NT2/D1 (cell line): ENCODE data around the gene SPIRE1.

Experiments
- DNase-seq: peaks from one replicate; pipeline ENCODE4 v3.0.0-alpha.2; 2011; ENCODE audit warnings: low read depth, low spot score
- H3K27me3 ChIP-seq: 2 replicates; pipeline ENCODE4 v1.6.0; 2011; ENCODE audit warnings: mild to moderate bottlenecking; ENCODE audit not compliant: insufficient read length, insufficient read depth
- H3K36me3 ChIP-seq: 2 replicates; pipeline ENCODE4 v1.6.1; 2011; ENCODE audit warnings: mild to moderate bottlenecking, low read length, mixed read lengths; ENCODE audit not compliant: insufficient read depth, insufficient read length
- H3K4me1 ChIP-seq: 2 replicates; pipeline ENCODE4 v1.5.1; 2011; ENCODE audit not compliant: insufficient read depth, insufficient read length
- H3K4me3 ChIP-seq: 2 replicates; pipeline ENCODE4 v1.5.1; 2011; ENCODE audit warnings: low read depth; ENCODE audit not compliant: insufficient read length
- H3K9ac ChIP-seq: 2 replicates; pipeline ENCODE4 v1.6.0; 2011; ENCODE audit warnings: low read depth; ENCODE audit not compliant: insufficient read length
- H3K9me3 ChIP-seq: 2 replicates; pipeline ENCODE4 v1.5.1; 2011; ENCODE audit warnings: mild to moderate bottlenecking, low read length; ENCODE audit not compliant: insufficient read depth
- SUZ12 ChIP-seq: IDR thresholded peaks from 2 replicates; pipeline ENCODE4 v1.6.1; 2011; ENCODE audit not compliant: insufficient read length, insufficient read depth; ENCODE audit errors: extremely low read depth
- YY1 ChIP-seq: IDR thresholded peaks from 2 replicates; pipeline ENCODE4 v1.6.1; 2011; ENCODE audit not compliant: insufficient read length, insufficient read depth
- ZNF274 ChIP-seq: IDR thresholded peaks from 2 replicates; pipeline ENCODE4 v1.6.1; 2011; ENCODE audit warnings: mild to moderate bottlenecking, low read depth, low read length

SPIRE1 gene

DNA sequence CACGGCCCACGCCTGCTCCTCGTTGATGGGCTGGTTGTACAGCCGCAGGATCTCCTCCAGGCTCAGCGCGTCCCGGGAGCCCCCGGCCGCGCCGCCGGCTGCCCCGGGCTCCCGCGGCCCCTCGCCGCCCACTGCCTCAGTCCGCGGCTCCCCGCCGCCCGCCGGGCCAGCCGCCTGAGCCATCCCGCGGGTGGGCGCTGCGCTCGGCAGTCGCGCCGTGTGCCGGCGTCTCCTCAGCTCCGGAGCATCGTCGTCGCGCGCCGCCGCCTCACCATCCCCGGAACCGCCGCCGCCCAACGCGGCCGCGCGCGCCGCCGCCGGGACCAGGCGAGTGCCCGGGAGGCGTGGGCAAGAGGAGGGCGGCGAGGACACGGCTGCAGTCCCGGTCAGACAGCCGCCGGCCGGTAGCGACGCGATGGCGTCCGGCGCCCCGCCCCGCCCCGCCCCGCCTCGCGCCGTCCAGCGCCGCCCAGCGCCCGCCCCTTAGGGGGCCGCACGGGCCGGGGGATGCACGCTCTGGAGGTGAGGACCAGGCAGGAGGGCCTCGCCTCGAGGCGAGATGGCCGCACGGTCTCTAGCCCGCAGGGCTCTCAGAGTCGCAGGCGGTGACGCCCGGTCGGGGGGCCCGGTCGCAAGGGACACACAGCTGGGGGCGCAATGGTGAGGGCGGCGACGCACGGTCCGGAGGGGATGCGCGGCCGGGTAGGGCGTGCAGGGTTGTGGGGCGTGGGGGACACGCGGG lies at the start of gene SPIRE1:
TSS of gene SPIRE1 (minus strand) at position 424 of the 742 bp plus-strand sequence. CDS start at position 183, 241 bp downstream.
- Histone ChIP-seq H3K9me3 (no peaks in the 10 kb centered on the region), H3K9ac (peak within 1 kb of the TSS; percentile 75), H3K36me3 (peaks cover 11% of the 10 kb centered on the region), H3K27me3 (peaks cover 12% of the 10 kb centered on the region), H3K4me1 (peaks cover 1% of the 10 kb centered on the region), H3K4me3 (peak within 1 kb of the TSS; percentile 65)
- DNase-seq, result no peak
- TF ChIP-seq YY1 (no peak), ZNF274 (no peak), SUZ12 (no peak)

DNA sequence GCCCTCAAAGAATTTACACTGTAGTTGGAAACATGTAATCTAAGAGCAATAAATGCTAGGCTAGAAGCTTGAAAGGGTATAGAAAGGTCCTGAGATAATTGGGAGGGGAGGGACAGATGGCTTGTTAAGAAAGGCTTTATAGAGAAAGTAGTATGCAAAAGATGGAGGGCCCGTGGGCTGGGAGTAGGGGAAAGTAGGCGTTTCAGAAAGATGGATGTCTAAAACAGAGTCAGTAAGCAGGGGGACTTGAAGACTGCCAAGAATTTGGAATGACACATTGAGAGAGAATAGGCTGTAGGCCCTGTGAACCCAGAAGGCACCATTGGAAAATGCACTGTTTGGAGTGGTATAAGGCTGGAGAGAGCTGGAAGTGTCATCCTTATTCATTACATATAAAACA lies 45.8 kb upstream of the SPIRE1 start:
- no peaks in the 10 kb centered on the region for H3K9me3 ChIP-seq
- peak overlapping the region; percentile 93 for H3K4me3 ChIP-seq
- DNase-seq, result no peak
- H3K36me3 ChIP-seq, result peaks cover 46% of the 10 kb centered on the region
- H3K4me1 ChIP-seq, result no peaks in the 10 kb centered on the region
- peak overlapping the region; percentile 93 for H3K9ac ChIP-seq
- no peaks in the 10 kb centered on the region for H3K27me3 ChIP-seq
- TF ChIP-seq YY1 (no peak), ZNF274 (no peak), SUZ12 (no peak)

DNA sequence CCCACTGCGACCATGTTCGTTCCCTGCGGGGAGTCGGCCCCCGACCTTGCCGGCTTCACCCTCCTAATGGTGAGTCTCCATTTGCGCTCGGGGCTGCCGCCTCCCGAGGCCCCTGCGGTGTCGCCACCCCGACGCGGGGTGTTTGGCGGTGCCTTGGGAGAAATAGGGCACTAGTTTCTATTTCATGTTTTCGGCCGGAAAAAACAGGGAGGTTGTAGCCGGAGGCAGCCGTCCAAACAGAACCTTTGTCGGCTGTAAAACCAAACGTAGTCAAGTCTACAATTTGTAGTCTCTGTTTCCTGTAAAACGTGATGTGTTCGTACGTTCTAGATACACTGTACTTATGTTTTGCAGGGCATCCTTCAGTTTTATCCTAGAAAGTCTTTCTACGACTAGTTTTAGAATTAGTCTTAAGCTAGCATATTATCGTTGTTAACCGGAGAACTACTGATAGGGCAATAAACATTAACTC lies 45.2 kb upstream of the SPIRE1 start:
- DNase-seq, result no peak

DNA sequence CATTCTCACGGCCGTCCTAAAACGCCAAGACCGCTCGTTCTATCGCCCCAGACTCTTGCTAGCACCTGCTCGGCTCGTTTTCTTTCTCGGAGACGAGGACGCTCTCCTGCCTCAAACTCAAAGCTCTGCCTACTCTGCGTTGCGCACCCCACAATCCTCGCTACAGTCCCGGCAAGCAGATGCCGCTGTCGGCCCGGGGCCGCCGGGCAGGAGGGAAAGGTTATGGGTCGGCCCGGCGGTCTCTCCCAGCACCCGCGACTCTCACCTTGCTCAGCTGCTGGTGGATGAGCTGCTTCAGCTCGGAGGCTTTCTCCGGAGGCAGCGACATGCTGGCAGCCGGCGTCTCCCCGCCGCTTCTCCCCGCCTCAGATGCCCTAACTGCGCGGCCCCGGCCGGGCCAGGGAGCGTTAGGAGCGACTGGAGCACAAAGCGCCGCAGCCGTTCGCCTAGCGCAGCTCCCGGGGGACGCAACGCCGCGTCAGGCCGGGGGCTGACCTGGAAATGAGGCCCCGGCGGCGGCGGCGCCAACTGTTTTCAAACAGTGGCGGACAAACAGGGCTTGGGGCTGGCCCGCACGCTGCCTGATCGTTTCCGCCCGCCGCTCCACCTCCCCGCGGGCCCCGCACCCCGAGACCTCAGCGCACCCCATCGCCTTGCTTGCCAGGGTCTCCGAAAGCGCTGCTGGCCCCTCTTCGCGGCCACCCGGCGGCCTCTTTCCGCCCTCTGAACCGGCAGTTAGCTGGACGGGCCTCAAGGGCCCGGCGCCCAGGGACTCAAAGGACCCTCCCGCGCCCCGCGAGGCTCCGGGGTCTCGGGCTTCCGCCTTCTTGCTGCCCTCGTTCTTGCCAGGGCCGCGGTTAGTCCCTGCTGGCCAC lies 44.6 kb upstream of the SPIRE1 start, which contains the start of the genes CEP76 and PSMG2:
TSS of gene CEP76 (minus strand) at position 503 of the 875 bp plus-strand sequence. CDS start at position 328, 175 bp downstream.
TSS of gene PSMG2 (plus strand) at position 822 of the 875 bp plus-strand sequence. CDS start 66 bp downstream, outside the sequence.
- DNase-seq, result peak; percentile 65
- H3K27me3 ChIP-seq, result no peaks in the 10 kb centered on the region
- no peaks in the 10 kb centered on the region for H3K4me1 ChIP-seq
- TF ChIP-seq YY1 (no peak), ZNF274 (no peak), SUZ12 (no peak)
- peak within 1 kb of the TSS; percentile 93 for H3K9ac ChIP-seq
- peaks cover 47% of the 10 kb centered on the region for H3K36me3 ChIP-seq
- H3K9me3 ChIP-seq, result no peaks in the 10 kb centered on the region
- peak within 1 kb of the TSS; percentile 93 for H3K4me3 ChIP-seq

More for the DNA sequence above, 45.2 kb upstream of the SPIRE1 start:
- Histone ChIP-seq H3K9ac (peak overlapping the region; percentile 93), H3K9me3 (no peaks in the 10 kb centered on the region), H3K36me3 (peaks cover 48% of the 10 kb centered on the region), H3K27me3 (no peaks in the 10 kb centered on the region), H3K4me3 (peak overlapping the region; percentile 93), H3K4me1 (no peaks in the 10 kb centered on the region)
- TF ChIP-seq SUZ12 (no peak), ZNF274 (no peak), YY1 (no peak)

DNA sequence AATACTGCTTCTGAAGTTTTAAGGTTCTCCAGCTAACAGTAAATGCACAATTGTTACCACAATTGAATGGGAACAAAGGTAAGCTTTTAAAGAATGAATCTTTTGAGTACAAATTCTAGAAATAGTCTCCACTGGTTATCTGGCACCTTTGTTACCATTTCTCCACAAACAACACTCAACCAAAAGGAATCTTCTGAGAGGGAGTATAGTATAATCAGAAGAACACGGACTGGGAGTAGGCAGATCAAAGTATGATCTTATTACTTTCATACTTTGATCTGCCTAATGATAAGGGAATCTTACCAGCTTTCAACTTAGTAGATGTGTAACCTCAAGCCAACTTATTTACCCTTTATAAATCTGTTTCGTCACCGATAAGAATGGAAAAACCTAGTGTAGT lies 43.3 kb upstream of the SPIRE1 start:
- H3K4me1 ChIP-seq, result no peaks in the 10 kb centered on the region
- H3K9me3 ChIP-seq, result no peaks in the 10 kb centered on the region
- DNase-seq, result no peak
- TF ChIP-seq SUZ12 (no peak), YY1 (no peak), ZNF274 (no peak)
- peak overlapping the region; percentile 93 for H3K4me3 ChIP-seq
- no peaks in the 10 kb centered on the region for H3K27me3 ChIP-seq
- H3K9ac ChIP-seq, result peak overlapping the region; percentile 25
- peaks cover 52% of the 10 kb centered on the region for H3K36me3 ChIP-seq

DNA sequence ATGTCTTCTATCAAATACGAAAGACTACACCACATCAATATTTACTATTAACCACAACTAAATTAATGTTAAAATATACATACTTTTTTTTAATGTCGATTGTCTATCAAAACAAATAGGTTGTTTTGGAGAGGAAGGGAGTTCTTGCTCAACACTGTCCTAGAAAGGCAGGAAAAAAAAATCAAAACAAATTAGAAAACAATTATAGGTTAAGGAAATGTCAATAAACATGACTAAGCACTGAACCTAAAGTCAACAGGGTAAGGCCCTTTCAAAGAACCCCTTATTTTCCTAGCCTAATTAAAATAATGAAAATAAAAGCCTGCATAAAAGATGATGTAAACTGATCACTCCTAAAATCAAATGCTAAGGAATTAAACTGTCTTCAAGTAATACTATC lies 41.8 kb upstream of the SPIRE1 start:
- no peak for TF ChIP-seq YY1
- no peak for TF ChIP-seq ZNF274
- H3K9ac ChIP-seq, result no peak overlapping the region
- DNase-seq, result no peak
- H3K4me3 ChIP-seq, result no peak overlapping the region
- H3K4me1 ChIP-seq, result no peaks in the 10 kb centered on the region
- no peaks in the 10 kb centered on the region for H3K27me3 ChIP-seq
- no peaks in the 10 kb centered on the region for H3K9me3 ChIP-seq
- H3K36me3 ChIP-seq, result peaks cover 44% of the 10 kb centered on the region

DNA sequence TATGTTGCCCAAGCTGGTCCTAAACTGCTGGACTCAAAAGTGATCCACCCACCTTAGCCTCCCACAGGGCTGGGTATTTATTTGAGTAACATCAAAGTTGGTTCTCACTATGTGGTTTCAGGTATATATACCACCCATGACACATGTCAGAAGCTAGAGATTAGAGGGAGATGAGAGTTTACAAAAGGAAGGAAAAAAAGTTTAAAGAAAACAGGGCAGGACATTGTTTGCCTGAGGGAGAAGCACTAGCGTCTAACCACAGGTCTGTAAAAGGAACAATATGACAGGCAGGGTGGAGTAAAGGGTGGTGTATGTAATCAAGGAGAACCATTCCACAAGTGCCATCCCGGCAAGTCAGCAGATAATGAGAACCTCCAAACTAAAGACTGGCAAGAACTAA lies 36.1 kb upstream of the SPIRE1 start:
- no peak for DNase-seq
- no peak for TF ChIP-seq SUZ12
- TF ChIP-seq ZNF274, result no peak
- no peak for TF ChIP-seq YY1
- H3K36me3 ChIP-seq, result peaks cover 42% of the 10 kb centered on the region
- no peak overlapping the region for H3K9ac ChIP-seq
- H3K27me3 ChIP-seq, result no peaks in the 10 kb centered on the region
- no peaks in the 10 kb centered on the region for H3K9me3 ChIP-seq
- H3K4me1 ChIP-seq, result no peaks in the 10 kb centered on the region
- no peak overlapping the region for H3K4me3 ChIP-seq
